ENCODE measurements around the gene EIF3D. TPM values are rescaled to one million over a fixed set of nuclear protein-coding genes. Genes with fewer than 3 reads are reported as not detected.

EIF3D gene
- total and polyA plus RNA-seq, 2 of the 8 experiments (the other 6 are each of a cell fraction or from before 2014, with no cell fraction given), result 195 to 408 TPM

DNA sequence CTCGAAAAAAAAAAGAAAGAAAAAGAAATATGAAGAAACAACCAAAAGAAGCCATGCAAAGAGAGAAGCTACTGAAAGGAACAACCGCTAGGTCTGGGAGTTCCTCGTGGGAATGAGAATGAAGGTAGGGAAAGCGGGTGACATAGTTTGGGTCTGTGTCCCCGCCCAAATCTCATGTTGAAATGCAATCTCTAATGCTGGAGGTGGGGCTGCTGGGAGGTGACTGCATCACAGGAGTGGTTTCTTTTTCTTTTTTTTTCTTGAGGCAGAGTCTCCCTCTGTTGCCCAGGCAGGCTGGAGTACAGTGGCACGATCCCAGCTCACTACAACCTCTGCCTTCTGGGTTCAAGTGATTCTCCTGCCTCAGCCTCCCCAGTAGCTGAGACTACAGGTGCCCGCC is 37.8 kb downstream of the EIF3D start:
- peaks cover 3 to 27% (median 6%) of the 10 kb centered on the region in 4 experiments; a peak in 5 of 8 replicates for H3K36me3 ChIP-seq (ENCODE audit: control insufficient read depth in 2 of 4, insufficient read depth in 4 of 4, low read length in 3 of 4)
- no peak for TF ChIP-seq RXRA (IDR thresholded peaks at IDR 0.05; ENCODE audit: insufficient read depth, low read depth, low read length)
- no peak for TF ChIP-seq SRF (IDR thresholded peaks at IDR 0.05; ENCODE audit: low read depth, low read length)
- TF ChIP-seq SP1 (IDR thresholded peaks at IDR 0.05; ENCODE audit: low read depth, low read length), result no peak
- TF ChIP-seq, protein P1, sequence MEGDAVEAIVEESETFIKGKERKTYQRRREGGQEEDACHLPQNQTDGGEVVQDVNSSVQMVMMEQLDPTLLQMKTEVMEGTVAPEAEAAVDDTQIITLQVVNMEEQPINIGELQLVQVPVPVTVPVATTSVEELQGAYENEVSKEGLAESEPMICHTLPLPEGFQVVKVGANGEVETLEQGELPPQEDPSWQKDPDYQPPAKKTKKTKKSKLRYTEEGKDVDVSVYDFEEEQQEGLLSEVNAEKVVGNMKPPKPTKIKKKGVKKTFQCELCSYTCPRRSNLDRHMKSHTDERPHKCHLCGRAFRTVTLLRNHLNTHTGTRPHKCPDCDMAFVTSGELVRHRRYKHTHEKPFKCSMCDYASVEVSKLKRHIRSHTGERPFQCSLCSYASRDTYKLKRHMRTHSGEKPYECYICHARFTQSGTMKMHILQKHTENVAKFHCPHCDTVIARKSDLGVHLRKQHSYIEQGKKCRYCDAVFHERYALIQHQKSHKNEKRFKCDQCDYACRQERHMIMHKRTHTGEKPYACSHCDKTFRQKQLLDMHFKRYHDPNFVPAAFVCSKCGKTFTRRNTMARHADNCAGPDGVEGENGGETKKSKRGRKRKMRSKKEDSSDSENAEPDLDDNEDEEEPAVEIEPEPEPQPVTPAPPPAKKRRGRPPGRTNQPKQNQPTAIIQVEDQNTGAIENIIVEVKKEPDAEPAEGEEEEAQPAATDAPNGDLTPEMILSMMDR (IDR thresholded peaks at IDR 0.05; ENCODE audit: control extremely low read depth in 1 of 3, insufficient read depth in 1 of 3, low read depth in 1 of 3, low read length in 3 of 3), result no peak
- TF ChIP-seq BRCA1 (IDR thresholded peaks at IDR 0.05; ENCODE audit: low read depth, low read length), result no peak
- no peak for TF ChIP-seq ASH2L (IDR thresholded peaks at IDR 0.05; ENCODE audit: low read length)
- no peak for TF ChIP-seq TBP (IDR thresholded peaks at IDR 0.05; ENCODE audit: low read depth, low read length)
- TF ChIP-seq TAF7 (optimal IDR thresholded peaks at IDR 0.05; ENCODE audit: borderline replicate concordance, low read depth, low read length), result no peak
- no peak for TF ChIP-seq POLR2AphosphoS5 (IDR thresholded peaks at IDR 0.05; ENCODE audit: low read depth, low read length)
- TF ChIP-seq, protein P2, sequence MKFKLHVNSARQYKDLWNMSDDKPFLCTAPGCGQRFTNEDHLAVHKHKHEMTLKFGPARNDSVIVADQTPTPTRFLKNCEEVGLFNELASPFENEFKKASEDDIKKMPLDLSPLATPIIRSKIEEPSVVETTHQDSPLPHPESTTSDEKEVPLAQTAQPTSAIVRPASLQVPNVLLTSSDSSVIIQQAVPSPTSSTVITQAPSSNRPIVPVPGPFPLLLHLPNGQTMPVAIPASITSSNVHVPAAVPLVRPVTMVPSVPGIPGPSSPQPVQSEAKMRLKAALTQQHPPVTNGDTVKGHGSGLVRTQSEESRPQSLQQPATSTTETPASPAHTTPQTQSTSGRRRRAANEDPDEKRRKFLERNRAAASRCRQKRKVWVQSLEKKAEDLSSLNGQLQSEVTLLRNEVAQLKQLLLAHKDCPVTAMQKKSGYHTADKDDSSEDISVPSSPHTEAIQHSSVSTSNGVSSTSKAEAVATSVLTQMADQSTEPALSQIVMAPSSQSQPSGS (IDR thresholded peaks at IDR 0.05; ENCODE audit: low read length), result no peak
- no peak for TF ChIP-seq CREB1 (IDR thresholded peaks at IDR 0.05)

More for the DNA sequence above, 37.8 kb downstream of the EIF3D start:
- H3K56ac ChIP-seq (replicated peaks; ENCODE audit: insufficient read length, low read depth, low read length), result no peak overlapping the region
- H3K9ac ChIP-seq (replicated peaks in 1 of 4; ENCODE audit: extremely low read depth in 1 of 4, low read depth in 3 of 4, low read length in 3 of 4), result no peak overlapping the region
- H3K27me3 ChIP-seq (replicated peaks in 1 of 4; ENCODE audit: control insufficient read depth in 3 of 4, extremely low read depth in 1 of 4, insufficient read depth in 3 of 4, low read length in 3 of 4), result no peaks in the 10 kb centered on the region; a peak in 1 of 7 replicates
- no peak overlapping the region for H2BK120ac ChIP-seq (replicated peaks; ENCODE audit: low read depth, low read length)
- ChIA-PET POLR2A (ENCODE audit: partially characterized antibody) (interaction anchor here (0.6 to 2.7 kb wide), 7 partner anchors 9 to 372 kb away, joined by 3 to 9 read pairs (median 3); partner anchors contain the start of genes FOXRED2 and TXN2), CTCF (ENCODE audit: partially characterized antibody) (interaction anchor here (1.0 to 4.9 kb wide), 5 partner anchors 20 to 189 kb away, joined by 3 to 31 read pairs (median 4); no protein-coding TSS in a partner anchor)
- H3K27ac ChIP-seq (ENCODE audit: low read depth, low read length), result no peak overlapping the region
- no peak overlapping the region for H3K4me3 ChIP-seq (ENCODE audit: extremely low read depth in 1 of 4, insufficient read depth in 2 of 4, low read depth in 3 of 4, low read length in 4 of 4)
- no peaks in the 10 kb centered on the region for H3K79me2 ChIP-seq (ENCODE audit: control insufficient read depth in 1 of 2, insufficient read depth in 2 of 2, low read length in 2 of 2)
- no peaks in the 10 kb centered on the region for H3K23me2 ChIP-seq (ENCODE audit: low read depth, low read length)
- no peak for FAIRE-seq
- H3K9me3 ChIP-seq (ENCODE audit: insufficient read depth in 2 of 2, low read depth in 1 of 2, low read length in 1 of 2), result no peaks in the 10 kb centered on the region
- H2BK5ac ChIP-seq (ENCODE audit: low read depth, low read length), result no peak overlapping the region
- H2AK5ac ChIP-seq (ENCODE audit: low read depth, low read length), result no peak overlapping the region
- 100% methylated on average over 7 of the region's 7 CpGs; no CpG with 5 or more reads in 1 of the 2 experiments for WGBS, 2 experiments (ENCODE audit: extremely low coverage in 1 of 2, insufficient coverage in 1 of 2, insufficient read length in 1 of 2, insufficient replicate concordance in 2 of 2, low coverage in 1 of 2, low lambda C conversion rate in 2 of 2, missing lambda C conversion rate in 1 of 2)
- no peak overlapping the region for H4K8ac ChIP-seq (ENCODE audit: extremely low read depth, insufficient read depth, low read length)
- no peak for DNase-seq (ENCODE audit: low read depth in 1 of 2, low spot score in 2 of 2)
- H3K18ac ChIP-seq (ENCODE audit: extremely low read depth, low read length), result no peak overlapping the region
- no peak overlapping the region for H3K4me2 ChIP-seq (ENCODE audit: insufficient read depth in 1 of 2, low read depth in 2 of 2, low read length in 2 of 2)
- H2BK20ac ChIP-seq (ENCODE audit: low read length), result no peak overlapping the region
- H3K23ac ChIP-seq (ENCODE audit: insufficient read length), result no peak overlapping the region
- H4K5ac ChIP-seq (ENCODE audit: insufficient read length, low read depth, low read length), result no peak overlapping the region
- H3K14ac ChIP-seq (ENCODE audit: insufficient read length), result no peak overlapping the region
- H4K20me1 ChIP-seq (replicated peaks in 1 of 2; ENCODE audit: control insufficient read depth in 1 of 2, insufficient read depth in 2 of 2, low read length in 2 of 2), result no peaks in the 10 kb centered on the region
- no peak overlapping the region for H2BK15ac ChIP-seq (ENCODE audit: low read length)
- H3K4me1 ChIP-seq (replicated peaks in 1 of 4; ENCODE audit: control insufficient read depth in 3 of 4, insufficient read depth in 4 of 4, low read length in 3 of 4), result no peaks in the 10 kb centered on the region
- no peak overlapping the region for H3K4ac ChIP-seq (replicated peaks; ENCODE audit: insufficient read length, low read depth, low read length)
- no peaks in the 10 kb centered on the region for H3K79me1 ChIP-seq (ENCODE audit: low read depth, low read length)
- H2AFZ ChIP-seq (ENCODE audit: low read length), result no peak overlapping the region
- no peak overlapping the region for H4K91ac ChIP-seq (replicated peaks; ENCODE audit: insufficient read length, low read length)
- no peak overlapping the region for H2BK12ac ChIP-seq (ENCODE audit: low read depth, low read length)
